ENCODE results near the gene CHN2.

CHN2 gene

GRCh38 chr7:29370531-29371314, 176.1 kb downstream of the CHN2 start:
- Histone ChIP-seq H3K9ac (ENCODE audit: low read length) (no peak overlapping the region), H3K36me3 (ENCODE audit: control insufficient read depth, insufficient read depth, low read length) (no peaks in the 10 kb centered on the region)

GRCh38 chr7:29371472-29371871, 176.9 kb downstream of the CHN2 start:
- H3K9ac ChIP-seq (ENCODE audit: low read length), result no peak overlapping the region
- no peaks in the 10 kb centered on the region for H3K36me3 ChIP-seq (ENCODE audit: control insufficient read depth, insufficient read depth, low read length)
- H3K4me1 ChIP-seq (ENCODE audit: control insufficient read depth, insufficient read depth, low read length), result peaks cover 21% of the 10 kb centered on the region
- no peak overlapping the region for H3K27ac ChIP-seq (ENCODE audit: low read depth, low read length)
- no peak overlapping the region for H3K4me3 ChIP-seq (ENCODE audit: low read depth, low read length)
- H3K9me3 ChIP-seq (ENCODE audit: control insufficient read depth, insufficient read depth, low read depth, low read length), result no peaks in the 10 kb centered on the region
- H3K27me3 ChIP-seq (ENCODE audit: control insufficient read depth, insufficient read depth, low read length), result no peaks in the 10 kb centered on the region

More at GRCh38 chr7:29370531-29371314, 176.1 kb downstream of the CHN2 start:
- Histone ChIP-seq H3K4me1 (ENCODE audit: control insufficient read depth, insufficient read depth, low read length) (peaks cover 13% of the 10 kb centered on the region), H3K27ac (ENCODE audit: low read depth, low read length) (no peak overlapping the region), H3K9me3 (ENCODE audit: control insufficient read depth, insufficient read depth, low read depth, low read length) (no peaks in the 10 kb centered on the region), H3K27me3 (ENCODE audit: control insufficient read depth, insufficient read depth, low read length) (no peaks in the 10 kb centered on the region), H3K4me3 (ENCODE audit: low read depth, low read length) (no peak overlapping the region)

GRCh38 chr7:29372351-29373090, 177.9 kb downstream of the CHN2 start:
- Histone ChIP-seq H3K27ac (ENCODE audit: low read depth, low read length) (no peak overlapping the region), H3K4me3 (ENCODE audit: low read depth, low read length) (no peak overlapping the region), H3K9ac (ENCODE audit: low read length) (no peak overlapping the region), H3K27me3 (ENCODE audit: control insufficient read depth, insufficient read depth, low read length) (no peaks in the 10 kb centered on the region), H3K9me3 (ENCODE audit: control insufficient read depth, insufficient read depth, low read depth, low read length) (no peaks in the 10 kb centered on the region), H3K4me1 (ENCODE audit: control insufficient read depth, insufficient read depth, low read length) (peaks cover 18% of the 10 kb centered on the region), H3K36me3 (ENCODE audit: control insufficient read depth, insufficient read depth, low read length) (no peaks in the 10 kb centered on the region)

- peaks cover 11% of the 10 kb centered on the region for H3K4me1 ChIP-seq (ENCODE audit: control insufficient read depth, insufficient read depth, low read length)
- H3K9ac ChIP-seq (ENCODE audit: low read length), result peak overlapping the region; percentile 25
- no peaks in the 10 kb centered on the region for H3K9me3 ChIP-seq (ENCODE audit: control insufficient read depth, insufficient read depth, low read depth, low read length)
- no peaks in the 10 kb centered on the region for H3K27me3 ChIP-seq (ENCODE audit: control insufficient read depth, insufficient read depth, low read length)
- H3K36me3 ChIP-seq (ENCODE audit: control insufficient read depth, insufficient read depth, low read length), result no peaks in the 10 kb centered on the region
- H3K4me3 ChIP-seq (ENCODE audit: low read depth, low read length), result no peak overlapping the region
- H3K27ac ChIP-seq (ENCODE audit: low read depth, low read length), result peak overlapping the region; percentile 38; the same call in 1 of the 2 replicates
Measured at GRCh38 chr7:29375641-29376562, 181.3 kb downstream of the CHN2 start.

- Histone ChIP-seq H3K9me3 (ENCODE audit: control insufficient read depth, insufficient read depth, low read depth, low read length) (no peaks in the 10 kb centered on the region), H3K4me3 (ENCODE audit: low read depth, low read length) (no peak overlapping the region), H3K27ac (ENCODE audit: low read depth, low read length) (no peak overlapping the region), H3K9ac (ENCODE audit: low read length) (no peak overlapping the region), H3K27me3 (ENCODE audit: control insufficient read depth, insufficient read depth, low read length) (no peaks in the 10 kb centered on the region), H3K36me3 (ENCODE audit: control insufficient read depth, insufficient read depth, low read length) (no peaks in the 10 kb centered on the region), H3K4me1 (ENCODE audit: control insufficient read depth, insufficient read depth, low read length) (peaks cover 11% of the 10 kb centered on the region)
Measured at GRCh38 chr7:29377718-29378117, 183.1 kb downstream of the CHN2 start.

GRCh38 chr7:29379551-29379950, 185.0 kb downstream of the CHN2 start:
- H3K27me3 ChIP-seq (ENCODE audit: control insufficient read depth, insufficient read depth, low read length), result no peaks in the 10 kb centered on the region

GRCh38 chr7:29381206-29382094, 186.9 kb downstream of the CHN2 start:
- H3K27ac ChIP-seq (ENCODE audit: low read depth, low read length), result no peak overlapping the region
- peaks cover 1% of the 10 kb centered on the region; the same call in 1 of the 2 replicates for H3K4me1 ChIP-seq (ENCODE audit: control insufficient read depth, insufficient read depth, low read length)
- no peak overlapping the region for H3K9ac ChIP-seq (ENCODE audit: low read length)
- no peaks in the 10 kb centered on the region for H3K36me3 ChIP-seq (ENCODE audit: control insufficient read depth, insufficient read depth, low read length)
- no peak overlapping the region for H3K4me3 ChIP-seq (ENCODE audit: low read depth, low read length)
- H3K27me3 ChIP-seq (ENCODE audit: control insufficient read depth, insufficient read depth, low read length), result no peaks in the 10 kb centered on the region
- H3K9me3 ChIP-seq (ENCODE audit: control insufficient read depth, insufficient read depth, low read depth, low read length), result no peaks in the 10 kb centered on the region

More at GRCh38 chr7:29379551-29379950, 185.0 kb downstream of the CHN2 start:
- Histone ChIP-seq H3K36me3 (ENCODE audit: control insufficient read depth, insufficient read depth, low read length) (no peaks in the 10 kb centered on the region), H3K9me3 (ENCODE audit: control insufficient read depth, insufficient read depth, low read depth, low read length) (no peaks in the 10 kb centered on the region), H3K4me1 (ENCODE audit: control insufficient read depth, insufficient read depth, low read length) (peaks cover 11% of the 10 kb centered on the region), H3K4me3 (ENCODE audit: low read depth, low read length) (no peak overlapping the region), H3K27ac (ENCODE audit: low read depth, low read length) (no peak overlapping the region), H3K9ac (ENCODE audit: low read length) (no peak overlapping the region)

- Histone ChIP-seq H3K27ac (ENCODE audit: low read depth, low read length) (no peak overlapping the region), H3K9me3 (ENCODE audit: control insufficient read depth, insufficient read depth, low read depth, low read length) (no peaks in the 10 kb centered on the region), H3K9ac (ENCODE audit: low read length) (no peak overlapping the region), H3K4me3 (ENCODE audit: low read depth, low read length) (no peak overlapping the region), H3K36me3 (ENCODE audit: control insufficient read depth, insufficient read depth, low read length) (no peaks in the 10 kb centered on the region), H3K4me1 (ENCODE audit: control insufficient read depth, insufficient read depth, low read length) (no peaks in the 10 kb centered on the region), H3K27me3 (ENCODE audit: control insufficient read depth, insufficient read depth, low read length) (no peaks in the 10 kb centered on the region)
Measured at GRCh38 chr7:29384277-29384676, 189.7 kb downstream of the CHN2 start.

GRCh38 chr7:29385214-29385814, 190.7 kb downstream of the CHN2 start:
- H3K4me3 ChIP-seq (ENCODE audit: low read depth, low read length), result no peak overlapping the region
- H3K27me3 ChIP-seq (ENCODE audit: control insufficient read depth, insufficient read depth, low read length), result no peaks in the 10 kb centered on the region
- H3K36me3 ChIP-seq (ENCODE audit: control insufficient read depth, insufficient read depth, low read length), result no peaks in the 10 kb centered on the region
- H3K4me1 ChIP-seq (ENCODE audit: control insufficient read depth, insufficient read depth, low read length), result no peaks in the 10 kb centered on the region
- H3K27ac ChIP-seq (ENCODE audit: low read depth, low read length), result no peak overlapping the region
- H3K9ac ChIP-seq (ENCODE audit: low read length), result no peak overlapping the region
- H3K9me3 ChIP-seq (ENCODE audit: control insufficient read depth, insufficient read depth, low read depth, low read length), result no peaks in the 10 kb centered on the region
